Motor neuron (in vitro differentiated cells): ENCODE data around the gene TSPAN18. TPM values are rescaled to one million over a fixed set of nuclear protein-coding genes. Genes with fewer than 3 reads are reported as not detected.

ENCODE experiments used
- ATAC-seq, 8 experiments: fragments of 200-7000 bp; cut with Tn5 transposase; replicated peaks in 6 of 8; 2 replicates each; pipeline ENCODE4 v1.8.0; 2021; ENCODE audit warnings: mild to moderate bottlenecking in 8 of 8, moderate library complexity in 8 of 8
- H3K27ac ChIP-seq, 2 donors: fragments of 250-450 bp; sonication (Bioruptor Pico); 2 replicates each; pipeline ENCODE4 v1.9.0; 2021; ENCODE audit warnings: antibody characterized with exemption in 2 of 2, mild to moderate bottlenecking in 2 of 2, moderate library complexity in 1 of 2
- H3K4me1 ChIP-seq, 2 donors: fragments of 250-450 bp; sonication (Bioruptor Pico); replicated peaks in 1 of 2; 2 replicates each; pipeline ENCODE4 v1.6.1; 2021; ENCODE audit warnings: antibody characterized with exemption in 2 of 2, mild to moderate bottlenecking in 2 of 2, moderate library complexity in 1 of 2
- H3K4me3 ChIP-seq, 5 donors: fragments of 250-450 bp; sonication (Bioruptor Pico); 2 replicates each; pipeline ENCODE4 v1.9.0; 2021; ENCODE audit warnings: antibody characterized with exemption in 5 of 5, mild to moderate bottlenecking in 5 of 5, moderate library complexity in 4 of 5
- WGBS, 10 experiments: fragments of 450-650 bp; shearing (Covaris generic); methylation state at CpG; one replicate each; pipeline ENCODE4 v1.0.0; 2022; 5-methylcytosine and 5-hydroxymethylcytosine counted together
- in situ Hi-C, 9 experiments: fragments of 400-800 bp; cut with MboI; loops; one replicate each; pipeline ENCODE4 v1.15.0; 2021; ENCODE audit warnings: low sequenced_read_pairs in 9 of 9, low pct_unique_long_range_greater_than_20kb in 2 of 9; ENCODE audit not compliant: unreplicated experiment in 9 of 9
- total RNA-seq, 8 experiments: library from RNA; unstranded; fragments of 300-600 nt; gene quantifications; 2 replicates each; pipeline versions ENCODE4 v1.2.3 to v1.2.4, GENCODE V29; 2022

The TSPAN18 gene
- total RNA-seq, 8 experiments from 2014 or later, result 17.4 to 128 (median 30.2) TPM

GRCh38 chr11:44755556-44756523 lies 29.1 kb downstream of the TSPAN18 start:
- in situ Hi-C loops, result no loop called here
- Histone ChIP-seq H3K4me1 (peaks cover 42 to 47% of the 10 kb centered on the region in 2 donors), H3K4me3 (no peak overlapping the region), H3K27ac (peak overlapping the region in 1 of 2 donors; percentile 38)
- WGBS, 10 experiments, result 7 to 100% (median 80%) methylated on average over 1 to 6 of the region's 7 CpGs; no CpG with 5 or more reads in 1 of the 10 experiments
- ATAC-seq, result peak in 4 of 8 experiments; percentile 5 to 57 (median 26)

- no peak overlapping the region for H3K4me3 ChIP-seq
- ATAC-seq, result no peak
- H3K4me1 ChIP-seq, result peaks cover 52 to 55% of the 10 kb centered on the region in 2 donors
- no peak overlapping the region for H3K27ac ChIP-seq
- in situ Hi-C loops, result no loop called here
- 42 to 100% (median 77%) methylated on average over 1 to 3 of the region's 4 CpGs; no CpG with 5 or more reads in 2 of the 10 experiments for WGBS, 10 experiments
Observed at GRCh38 chr11:44758983-44759382, 32.2 kb downstream of the TSPAN18 start.

GRCh38 chr11:44759743-44760476 lies 33.1 kb downstream of the TSPAN18 start:
- H3K4me1 ChIP-seq, result peaks cover 43 to 46% of the 10 kb centered on the region in 2 donors
- no peak overlapping the region for H3K4me3 ChIP-seq
- peak overlapping the region in 1 of 2 donors; percentile 76 for H3K27ac ChIP-seq
- in situ Hi-C loops, result no loop called here
- WGBS, 10 experiments, result 50 to 100% (median 67%) methylated on average over 1 to 3 of the region's 3 CpGs; no CpG with 5 or more reads in 1 of the 10 experiments
- ATAC-seq, result no peak

GRCh38 chr11:44760477-44760872 lies 33.7 kb downstream of the TSPAN18 start:
- peak in 3 of 8 experiments; percentile 2 to 15 (median 6) for ATAC-seq
- WGBS, 10 experiments, result 0 to 100% (median 58%) methylated on average over 1 of the region's 1 CpG; no CpG with 5 or more reads in 2 of the 10 experiments
- no peak overlapping the region for H3K4me3 ChIP-seq
- in situ Hi-C loops, result no loop called here
- peak overlapping the region in 1 of 2 donors; percentile 76 for H3K27ac ChIP-seq
- peaks cover 37 to 40% of the 10 kb centered on the region in 2 donors for H3K4me1 ChIP-seq

- in situ Hi-C loops, result no loop called here
- peak; percentile 57 to 90 (median 84) for ATAC-seq
- H3K4me3 ChIP-seq, result no peak overlapping the region
- H3K27ac ChIP-seq, result peak overlapping the region; percentile 54 to 76
- peaks cover 34 to 37% of the 10 kb centered on the region in 2 donors for H3K4me1 ChIP-seq
- 0 to 100% (median 12%) methylated on average over 1 to 6 of the region's 10 CpGs; no CpG with 5 or more reads in 2 of the 10 experiments for WGBS, 10 experiments
Observed at GRCh38 chr11:44760917-44761550, 34.3 kb downstream of the TSPAN18 start.

GRCh38 chr11:44761551-44761961 lies 34.8 kb downstream of the TSPAN18 start:
- ATAC-seq, result peak in 5 of 8 experiments; percentile 52 to 69 (median 60)
- in situ Hi-C loops, result no loop called here
- WGBS, 10 experiments, result 20 to 73% (median 50%) methylated on average over 1 to 5 of the region's 14 CpGs; no CpG with 5 or more reads in 4 of the 10 experiments
- Histone ChIP-seq H3K4me3 (no peak overlapping the region), H3K4me1 (peaks cover 34 to 37% of the 10 kb centered on the region in 2 donors), H3K27ac (peak overlapping the region; percentile 54 to 76)

- H3K4me1 ChIP-seq, result peaks cover 34 to 37% of the 10 kb centered on the region in 2 donors
- in situ Hi-C loops, result no loop called here
- 30 to 93% (median 54%) methylated on average over 1 to 4 of the region's 5 CpGs; no CpG with 5 or more reads in 2 of the 10 experiments for WGBS, 10 experiments
- H3K27ac ChIP-seq, result no peak overlapping the region
- ATAC-seq, result peak in 6 of 8 experiments; percentile 4 to 51 (median 33)
- H3K4me3 ChIP-seq, result no peak overlapping the region
Observed at GRCh38 chr11:44763121-44763820, 36.5 kb downstream of the TSPAN18 start.

GRCh38 chr11:44764583-44764982 lies 37.8 kb downstream of the TSPAN18 start:
- Histone ChIP-seq H3K4me1 (peaks cover 34 to 37% of the 10 kb centered on the region in 2 donors), H3K27ac (no peak overlapping the region), H3K4me3 (no peak overlapping the region)
- in situ Hi-C loops, result no loop called here
- 95 to 100% (median 100%) methylated on average over 1 to 3 of the region's 4 CpGs; no CpG with 5 or more reads in 6 of the 10 experiments for WGBS, 10 experiments
- ATAC-seq, result no peak

GRCh38 chr11:44765026-44765595 lies 38.3 kb downstream of the TSPAN18 start:
- ATAC-seq, result no peak
- H3K4me3 ChIP-seq, result no peak overlapping the region
- in situ Hi-C loops, result no loop called here
- WGBS, 10 experiments, result 79 to 100% (median 98%) methylated on average over 1 to 6 of the region's 8 CpGs; no CpG with 5 or more reads in 1 of the 10 experiments
- H3K4me1 ChIP-seq, result peaks cover 33 to 34% of the 10 kb centered on the region in 2 donors
- H3K27ac ChIP-seq, result no peak overlapping the region

GRCh38 chr11:44765676-44766075 lies 38.9 kb downstream of the TSPAN18 start:
- ATAC-seq, result no peak
- Histone ChIP-seq H3K4me1 (peaks cover 28% of the 10 kb centered on the region in 2 donors), H3K27ac (peak overlapping the region in 1 of 2 donors; percentile 3), H3K4me3 (no peak overlapping the region)
- WGBS, 10 experiments, result 76 to 100% (median 91%) methylated on average over 1 to 3 of the region's 3 CpGs; no CpG with 5 or more reads in 2 of the 10 experiments
- in situ Hi-C loops, result no loop called here

GRCh38 chr11:44766112-44766971 lies 39.6 kb downstream of the TSPAN18 start:
- peak overlapping the region in 1 of 2 donors; percentile 3 for H3K27ac ChIP-seq
- in situ Hi-C loops, result no loop called here
- 10 to 100% (median 52%) methylated on average over 1 to 7 of the region's 8 CpGs; no CpG with 5 or more reads in 5 of the 10 experiments for whole genome bisulfite sequencing, 10 experiments
- peak in 2 of 8 experiments; percentile 5 to 22 for ATAC-seq
- peaks cover 21 to 22% of the 10 kb centered on the region in 2 donors for H3K4me1 ChIP-seq
- no peak overlapping the region for H3K4me3 ChIP-seq
